CD4-positive, alpha-beta T cell treated with Interleukin-21 for 1 hour (primary cell): ENCODE data around the gene PXT1.
"Not testable (repeated sequence)": the region's sequence is repeated elsewhere in the genome, so short reads cannot be mapped to it uniquely, and the experiment has no call there.

Experiments
- DNase-seq: peaks from one replicate; pipeline ENCODE4 v3.0.0-alpha.2; 2020

PXT1 gene

DNA sequence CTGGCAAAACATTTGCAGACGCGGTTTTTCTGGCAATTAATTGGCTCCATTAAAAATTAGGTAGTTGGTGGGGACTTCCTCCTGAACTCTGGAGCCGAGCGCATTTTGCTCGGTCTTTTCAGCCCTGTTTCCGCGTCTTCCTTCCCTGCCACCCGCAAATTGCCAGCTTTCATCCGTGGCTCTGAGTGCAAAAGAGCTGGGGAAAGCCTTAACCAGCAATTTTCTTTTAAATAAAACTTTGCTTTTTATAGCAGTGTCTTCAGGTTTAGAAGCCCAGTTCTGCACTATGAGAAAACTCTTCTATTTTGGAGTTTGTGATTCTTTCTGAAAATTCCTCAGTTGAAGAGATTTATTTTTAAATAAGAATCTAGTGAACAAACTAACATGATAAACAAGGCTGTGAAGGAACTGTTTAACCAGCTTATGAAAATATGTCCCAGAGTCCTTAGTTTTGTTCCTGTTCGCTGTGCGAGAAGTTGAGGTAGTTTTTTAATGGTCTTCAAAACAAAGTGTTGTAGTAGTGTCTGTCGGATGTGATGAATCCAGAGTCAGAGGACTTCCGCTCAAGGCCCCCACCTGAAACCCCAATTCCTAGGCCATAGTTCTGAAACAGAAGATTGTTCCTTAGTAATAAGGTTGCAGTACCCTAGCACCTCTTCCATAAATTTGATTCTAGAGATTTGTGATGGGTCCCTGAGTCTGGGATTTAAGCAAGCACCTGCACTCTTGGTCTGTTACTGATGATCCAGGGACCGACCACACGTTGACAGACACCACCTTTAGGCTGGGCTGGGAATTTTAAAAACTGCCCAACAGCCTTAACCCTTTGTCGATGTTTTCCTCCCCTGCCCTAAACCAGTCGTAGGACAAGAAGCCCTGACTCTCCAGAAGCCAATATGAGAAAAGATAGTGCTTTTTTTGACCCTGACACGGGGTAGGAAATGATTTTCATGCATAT, 1.1 kb upstream of the PXT1 start:
- DNase-seq, result peak; percentile 33

DNA sequence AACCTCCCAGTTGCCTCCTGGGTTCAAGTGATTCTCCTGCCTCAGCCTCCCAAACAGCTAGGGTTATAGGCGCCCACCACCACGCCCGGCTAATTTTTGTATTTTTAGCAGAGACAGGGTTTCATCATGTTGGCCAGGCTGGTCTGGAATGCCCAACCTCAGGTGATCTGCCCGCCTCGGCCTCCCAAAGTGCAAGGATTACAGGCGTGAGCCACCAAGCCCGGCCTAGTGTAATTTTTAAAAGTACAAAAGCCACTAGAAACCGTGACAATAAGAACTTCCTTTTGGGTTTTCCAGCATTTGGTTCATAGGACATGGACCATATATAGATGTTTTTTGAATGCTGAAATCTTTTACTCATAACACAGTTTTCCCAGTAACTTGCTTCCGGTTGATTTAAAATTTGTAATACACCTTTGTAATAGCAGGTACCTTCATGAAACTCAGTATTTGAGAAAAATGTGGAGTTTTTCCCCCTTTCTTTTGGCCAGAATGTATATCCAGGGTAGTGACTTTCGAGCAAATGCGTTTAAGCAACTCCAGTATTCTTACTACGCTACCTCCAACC, 467 bp downstream of the PXT1 start:
- DNase-seq, result no peak

DNA sequence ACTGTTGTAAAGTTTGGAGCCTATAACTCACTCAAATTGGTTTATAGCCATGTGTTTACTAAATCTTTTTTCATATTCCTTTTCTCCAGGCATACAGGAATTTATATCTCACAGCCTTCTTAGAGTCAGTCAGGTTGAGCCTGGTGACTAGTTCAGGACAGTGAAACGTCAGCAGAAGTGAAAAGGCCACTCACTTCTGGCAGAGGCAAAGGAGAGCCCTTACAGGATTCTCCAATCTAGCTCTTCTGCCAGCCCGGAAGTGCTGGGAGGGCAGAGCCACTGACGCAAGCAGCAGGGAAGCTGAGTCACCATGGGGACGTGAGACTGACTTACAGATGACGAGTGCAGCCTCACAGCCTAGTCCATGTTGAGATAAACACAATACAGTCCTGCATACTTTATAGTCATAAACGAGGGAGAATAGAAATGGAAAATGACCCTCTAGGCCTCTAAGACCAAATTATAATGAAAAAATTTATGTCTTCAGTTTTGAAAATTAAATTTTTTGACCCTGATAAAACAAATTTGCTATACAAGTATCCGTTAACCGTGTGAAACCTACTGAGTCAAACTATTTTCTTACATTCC, 1.3 kb downstream of the PXT1 start:
- peak; percentile 85 for DNase-seq

DNA sequence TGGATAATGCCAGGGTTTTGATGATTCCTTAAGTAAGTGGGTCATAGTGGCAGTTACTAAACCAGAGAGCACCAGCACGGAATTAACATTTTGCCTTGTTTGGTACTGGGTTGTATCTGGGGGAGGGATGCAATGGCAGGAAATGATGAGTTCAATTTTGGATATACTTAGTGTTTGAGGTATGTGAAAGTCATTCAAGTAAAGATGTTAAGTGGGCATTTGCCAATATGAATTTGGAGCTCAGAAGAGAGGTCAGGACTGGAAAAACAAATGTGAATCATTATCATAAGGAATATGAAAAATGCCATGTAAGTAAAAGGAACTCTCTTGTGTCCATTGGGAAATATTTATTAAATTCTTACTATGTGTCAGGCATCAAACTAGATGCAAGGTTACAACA, 6.2 kb downstream of the PXT1 start:
- DNase-seq, result no peak

DNA sequence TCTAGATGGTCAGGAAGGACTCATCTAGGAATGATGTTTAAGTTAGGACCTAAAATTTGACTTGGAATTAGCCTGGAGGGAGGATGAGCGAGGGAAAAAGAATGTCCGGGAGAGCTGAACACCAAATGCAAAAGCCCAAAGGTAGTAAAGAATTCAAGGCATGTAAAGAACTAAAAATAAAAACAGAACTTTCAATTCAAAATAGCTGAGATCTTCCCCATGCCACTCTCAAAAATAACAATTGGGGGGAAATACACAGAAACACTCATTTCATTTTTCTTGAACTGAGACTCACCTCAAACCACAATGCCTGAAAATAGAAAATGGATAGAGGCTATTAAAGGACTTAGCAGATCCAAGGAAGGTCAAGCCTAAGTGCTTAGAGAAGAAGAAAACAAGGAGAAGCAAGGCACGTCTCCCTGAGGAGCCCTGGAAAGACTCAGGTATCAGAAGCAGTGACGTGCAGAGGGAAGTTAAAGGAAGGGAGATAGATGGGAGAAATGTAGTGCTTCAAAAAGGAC, 10.4 kb downstream of the PXT1 start:
- no peak for DNase-seq

DNA sequence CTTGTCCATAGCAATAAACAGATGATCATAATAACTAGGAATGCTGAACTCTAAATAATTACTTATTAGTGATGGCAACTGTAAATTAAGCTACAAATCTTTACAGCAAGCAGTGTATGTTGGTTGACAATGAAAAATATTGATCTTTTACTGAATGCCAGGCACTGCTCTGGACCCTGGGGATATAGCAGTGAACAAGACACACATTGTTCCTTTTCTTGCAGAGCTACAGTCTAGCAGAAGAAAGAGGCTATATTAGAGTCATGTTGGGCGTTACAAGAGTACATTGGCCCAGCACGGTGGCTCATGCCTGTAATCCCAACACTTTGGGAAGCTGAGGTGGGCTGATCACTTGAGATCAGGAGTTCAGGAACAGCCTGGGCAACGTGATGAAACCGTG, 11.5 kb downstream of the PXT1 start:
- DNase-seq, result no peak

DNA sequence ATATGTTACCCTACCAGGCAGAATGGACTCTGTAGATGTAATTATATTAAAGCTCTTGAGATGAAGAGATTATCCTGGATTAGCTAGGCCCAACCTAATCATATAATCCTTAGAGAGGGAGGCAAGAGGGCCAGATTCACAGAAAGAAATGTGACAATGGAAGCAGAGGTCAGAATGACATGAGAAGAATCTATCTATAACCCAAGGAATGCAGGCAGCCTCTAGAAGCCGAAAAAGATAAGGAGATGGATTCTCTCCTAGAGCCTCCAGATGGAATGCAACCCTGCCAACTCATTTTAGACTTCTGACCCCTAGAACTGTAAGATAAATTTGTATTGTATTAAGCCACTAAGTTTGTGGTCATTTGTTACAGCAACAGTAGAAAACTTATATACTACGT, 12.3 kb downstream of the PXT1 start:
- DNase-seq, result no peak

DNA sequence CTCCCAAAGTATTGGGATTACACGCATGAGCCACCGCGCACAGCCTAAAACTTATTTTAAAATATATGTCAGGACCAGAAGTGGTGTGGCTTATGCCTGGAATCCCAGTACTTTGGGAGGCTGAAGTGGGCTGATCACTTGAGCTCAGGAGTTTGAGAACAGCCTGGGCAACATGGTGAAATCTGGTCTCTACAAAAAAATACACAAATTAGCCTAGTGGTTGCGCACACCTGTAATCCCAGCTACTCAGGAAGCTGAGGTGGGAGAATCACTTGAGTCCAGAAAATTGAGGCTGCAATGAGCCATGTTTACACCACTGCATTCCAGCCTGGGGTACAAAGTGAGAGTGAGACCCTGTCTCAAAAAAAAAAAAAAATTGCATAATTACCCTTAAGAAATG, 13.7 kb downstream of the PXT1 start:
- DNase-seq, result no peak

DNA sequence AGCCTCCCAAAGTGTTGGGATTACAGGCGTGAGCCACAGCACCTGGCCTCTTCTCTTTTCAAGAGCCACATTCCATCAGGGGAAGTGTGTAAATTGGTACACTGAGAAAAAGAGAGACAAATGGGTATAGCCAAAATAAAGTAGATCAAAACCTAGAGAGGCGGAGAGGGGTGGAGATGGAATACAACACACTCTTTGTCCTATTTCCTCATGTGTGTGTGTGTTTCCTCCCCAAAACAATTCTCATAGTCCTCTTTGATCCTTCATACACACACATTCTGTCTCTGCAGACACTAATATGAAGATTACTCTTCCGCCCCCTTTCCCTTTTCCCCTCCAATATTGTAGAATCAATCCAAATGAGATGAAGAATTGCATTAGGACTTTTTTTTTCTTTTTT, 16.0 kb downstream of the PXT1 start:
- DNase-seq, result no peak

DNA sequence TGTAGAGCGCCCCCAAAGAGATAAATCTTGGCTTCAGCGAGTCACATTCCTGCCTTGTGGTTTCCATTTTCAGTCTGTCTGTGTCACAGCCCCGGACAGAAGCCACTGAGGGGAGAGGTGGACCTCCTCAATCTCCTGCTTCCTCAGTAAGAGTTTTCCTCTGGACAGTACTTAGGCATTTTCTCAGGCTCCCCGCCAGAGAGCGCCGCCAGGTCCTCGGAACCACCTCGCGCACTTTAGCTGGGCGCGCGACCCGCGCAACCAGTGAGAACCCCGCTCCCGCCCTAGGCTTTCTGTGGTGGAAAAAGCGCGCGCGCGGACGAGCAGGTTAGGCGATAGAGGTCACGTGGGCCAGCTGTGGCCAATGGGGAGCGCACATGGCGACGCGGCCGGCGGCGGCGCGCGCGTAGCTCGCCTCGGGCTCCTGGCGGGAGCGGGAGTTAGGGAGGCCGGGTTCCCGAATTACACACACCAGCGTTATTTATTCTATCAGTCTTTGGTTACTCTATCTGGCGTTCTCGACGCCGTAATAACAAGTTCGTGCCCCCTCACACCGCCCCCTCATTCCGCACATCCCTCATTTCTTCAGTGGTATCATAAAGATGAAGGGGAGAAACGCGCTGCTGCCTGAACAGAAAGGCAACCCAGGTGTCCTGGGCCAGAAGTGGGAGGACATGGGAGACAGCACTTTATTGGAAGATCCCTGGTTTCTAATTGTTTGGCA, 19.4 kb downstream of the PXT1 start:
- peak; percentile 98 for DNase-seq

DNA sequence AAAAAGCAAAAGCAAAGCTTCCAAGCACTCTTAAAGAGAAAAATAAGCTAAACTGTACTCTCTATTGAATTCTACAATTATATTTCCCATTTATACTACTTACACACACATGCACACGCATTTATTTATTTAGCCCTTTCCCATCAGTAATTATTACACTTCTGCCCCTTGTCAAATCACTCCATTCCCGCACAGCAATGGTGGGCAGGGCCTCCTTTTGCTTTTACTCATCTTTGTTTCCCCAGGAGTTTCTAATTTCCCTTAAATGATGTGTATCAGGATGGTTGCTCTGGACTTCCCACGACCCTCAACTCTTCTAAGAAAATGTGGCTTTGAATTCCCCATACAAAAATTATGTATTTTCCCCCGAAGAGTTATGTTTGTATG, 19.9 kb downstream of the PXT1 start:
- DNase-seq, result no peak

DNA sequence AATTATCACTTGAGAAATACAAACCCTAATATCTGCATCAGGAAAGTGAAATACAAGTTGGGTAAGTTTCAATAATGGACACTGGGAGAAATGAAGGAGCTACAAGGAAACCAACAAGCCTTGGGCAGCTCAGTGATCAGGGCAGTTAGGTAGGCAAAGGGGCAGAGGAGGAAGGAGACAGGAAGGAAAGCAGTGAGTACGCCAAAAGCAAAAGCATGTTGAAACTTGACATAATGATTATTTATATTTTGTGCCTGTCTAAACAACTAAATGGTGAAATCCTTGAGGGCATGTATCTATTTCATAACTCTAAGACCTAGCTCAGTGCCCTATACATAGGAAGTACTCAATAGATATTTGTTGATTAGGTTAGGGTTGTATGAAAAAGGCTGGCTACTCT, 23.3 kb downstream of the PXT1 start:
- no peak for DNase-seq

DNA sequence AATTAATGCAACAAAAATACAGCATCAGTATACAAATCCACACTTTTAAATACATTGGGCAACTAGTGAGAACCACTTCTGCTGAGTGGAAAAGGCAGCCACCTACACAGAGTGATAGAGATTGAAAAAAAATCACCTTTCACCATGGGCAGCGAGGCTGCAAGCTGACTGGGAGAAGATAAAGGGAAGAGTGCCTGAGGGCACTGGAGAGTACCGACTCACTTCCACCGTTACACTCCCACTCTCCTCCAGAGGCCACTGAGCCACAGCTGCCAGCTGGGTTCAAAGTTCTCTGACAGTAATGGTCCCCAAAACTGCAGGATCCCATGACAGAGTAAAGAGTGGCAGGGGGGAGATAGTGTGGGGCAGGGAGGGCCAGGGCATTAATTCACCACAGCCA, 24.1 kb downstream of the PXT1 start:
- DNase-seq, result no peak

DNA sequence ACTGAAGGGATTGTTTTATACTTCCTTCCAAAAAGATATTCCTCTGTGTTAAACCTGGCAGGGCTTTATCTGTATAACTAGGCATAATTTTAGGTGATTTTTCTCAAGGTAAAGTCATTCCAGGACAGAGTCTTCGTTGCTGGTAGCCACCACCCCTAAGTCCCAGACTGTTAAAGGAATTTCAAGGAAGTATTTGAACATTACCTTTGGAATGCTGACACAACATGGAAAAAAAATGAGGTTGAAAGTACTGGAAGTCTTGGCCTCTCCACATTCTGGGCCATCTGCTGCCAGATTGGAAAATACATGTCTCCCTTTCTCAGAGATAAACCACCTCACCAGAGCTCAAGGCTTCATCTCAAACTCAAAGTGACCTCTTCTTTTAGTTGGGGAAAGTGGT, 28.2 kb downstream of the PXT1 start:
- DNase-seq, result no peak

DNA sequence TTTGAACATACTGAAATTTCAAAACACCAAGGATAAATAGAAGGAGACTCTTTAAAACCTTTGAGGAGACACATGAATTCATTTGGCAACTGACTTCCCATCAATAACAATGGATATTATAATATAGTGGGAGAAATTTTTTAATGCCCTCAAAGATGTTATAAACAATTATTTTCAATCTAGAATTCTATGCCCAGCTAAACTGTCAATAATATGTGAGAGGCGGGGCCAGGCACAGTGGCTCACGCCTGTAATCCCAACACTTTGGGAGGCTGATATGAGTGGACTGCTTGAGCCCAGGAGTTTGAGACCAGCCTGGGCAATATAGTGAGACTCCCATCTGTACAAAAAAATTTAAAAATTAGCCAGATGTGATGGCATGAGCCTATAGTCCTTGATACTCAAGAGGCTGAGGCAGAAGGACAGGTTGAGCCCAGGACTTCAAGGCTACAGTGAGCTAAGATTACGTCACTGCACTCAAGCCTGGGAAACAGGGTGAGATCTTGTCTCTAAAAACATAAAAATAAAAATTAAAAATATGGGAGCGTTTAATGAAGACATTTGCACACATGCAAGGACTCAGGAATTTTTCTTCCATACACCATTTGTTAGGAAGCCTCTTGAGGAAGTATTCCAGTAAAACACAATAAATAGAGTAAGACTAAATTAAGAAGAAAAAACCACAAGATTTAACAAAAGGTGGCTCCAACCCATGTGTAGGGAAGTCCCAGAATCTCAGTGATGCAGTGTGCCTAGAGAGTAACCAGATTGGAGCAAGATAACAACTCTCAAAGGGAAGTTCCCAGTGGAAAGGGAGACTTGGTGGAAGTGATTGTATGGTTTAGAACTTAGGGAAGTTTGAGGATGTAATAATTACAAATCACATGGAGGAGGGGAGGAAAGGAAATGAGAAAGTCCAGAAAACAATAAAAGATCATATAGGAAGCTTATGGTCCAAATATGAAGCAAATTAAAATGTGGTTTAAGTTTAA, 28.9 kb downstream of the PXT1 start:
- DNase-seq, result no peak

DNA sequence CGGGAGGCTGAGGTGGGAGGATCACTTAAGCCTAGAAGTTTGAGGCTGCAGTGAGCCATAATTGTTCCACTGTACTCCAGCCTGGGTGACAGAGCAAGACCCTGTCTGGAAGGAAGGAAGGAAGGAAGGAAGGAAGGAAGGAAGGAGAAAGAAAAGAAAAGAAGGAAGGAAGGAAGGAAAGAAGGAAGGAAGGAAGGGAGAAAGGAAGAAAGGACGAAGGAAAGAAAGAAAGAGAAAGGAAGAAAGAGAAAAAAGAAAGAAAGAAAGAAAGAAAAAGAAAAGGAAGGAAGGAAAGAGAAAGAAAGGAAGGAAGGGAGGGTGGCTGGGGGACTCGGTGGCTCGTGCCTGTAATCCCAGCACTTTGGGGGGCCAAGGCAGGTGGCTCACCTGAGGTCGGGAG, 32.9 kb downstream of the PXT1 start:
- not testable (repeated sequence) for DNase-seq

DNA sequence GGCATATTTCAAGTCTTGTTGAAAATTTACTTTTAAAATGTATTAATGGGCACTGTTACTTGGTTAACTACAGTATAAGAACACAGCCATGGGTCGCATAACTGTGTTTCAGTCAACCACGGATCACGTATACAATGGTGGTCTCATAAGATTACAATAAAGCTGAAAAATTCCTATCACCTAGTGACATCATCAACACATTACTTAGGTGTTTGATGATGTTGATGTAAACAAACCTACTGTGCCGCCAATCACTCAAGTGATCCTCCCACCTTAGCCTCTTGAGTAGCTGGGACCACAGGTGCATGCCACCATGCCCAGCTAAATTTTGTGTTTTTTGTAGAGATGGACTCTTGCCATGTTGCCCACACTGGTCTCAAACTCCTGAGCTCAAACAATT, 38.5 kb downstream of the PXT1 start:
- DNase-seq, result no peak

DNA sequence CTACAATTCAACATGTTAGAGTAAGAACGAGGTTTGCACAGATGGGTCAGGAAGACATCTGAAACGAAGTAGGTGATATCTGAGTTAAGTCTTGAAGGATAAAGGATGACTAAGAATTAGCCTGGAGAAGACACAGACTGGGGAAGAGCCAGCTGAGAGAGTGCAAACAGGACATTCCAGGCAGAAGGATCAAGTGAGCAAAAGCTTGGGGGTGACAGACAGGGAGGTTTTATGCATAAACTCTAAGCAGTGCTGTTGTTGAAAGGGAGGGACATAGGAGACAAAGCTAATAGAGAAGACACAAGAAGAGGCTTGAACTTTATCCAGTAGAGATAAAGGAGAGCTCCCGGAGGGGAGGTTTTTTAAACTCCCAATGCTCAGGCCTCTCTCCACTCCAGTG, 40.2 kb downstream of the PXT1 start:
- no peak for DNase-seq

DNA sequence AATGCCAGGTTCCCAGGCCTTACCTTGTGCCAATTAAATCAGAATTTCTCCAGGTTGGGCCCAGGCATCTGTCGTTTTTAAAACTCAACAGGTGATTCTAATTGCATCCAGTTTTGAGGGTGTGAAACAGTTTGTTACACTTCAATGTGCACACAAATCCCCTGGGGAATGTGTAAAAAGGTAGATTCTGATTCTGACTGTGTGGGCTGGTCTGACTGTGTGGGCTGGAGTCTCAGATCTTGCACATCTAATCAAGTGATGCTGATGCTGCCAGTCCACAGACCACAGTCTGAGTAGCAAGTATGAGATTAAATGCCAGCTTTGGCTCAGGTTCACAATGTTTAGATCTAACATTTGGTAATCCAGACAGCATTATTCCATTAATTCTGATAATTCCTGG, 42.7 kb downstream of the PXT1 start:
- DNase-seq, result no peak

DNA sequence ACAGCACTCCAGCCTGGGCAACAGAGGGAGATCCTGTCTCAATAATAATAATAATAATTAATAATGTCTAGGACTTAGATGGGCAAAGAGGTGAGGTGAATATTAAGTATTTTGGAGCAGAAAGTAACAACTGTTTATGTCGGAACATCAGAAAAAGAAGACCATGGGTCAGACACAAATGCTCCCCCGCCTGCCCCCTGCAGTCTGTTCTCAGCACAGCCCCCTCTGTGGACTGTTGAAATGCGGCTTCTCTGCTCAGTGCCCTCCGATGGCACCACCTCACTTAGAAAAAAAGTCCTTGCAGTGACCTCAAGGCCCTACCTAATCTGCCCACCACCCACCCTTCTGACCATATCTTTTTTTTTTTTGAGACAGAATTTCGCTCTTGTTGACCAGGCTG, 50.0 kb downstream of the PXT1 start:
- no peak for DNase-seq

DNA sequence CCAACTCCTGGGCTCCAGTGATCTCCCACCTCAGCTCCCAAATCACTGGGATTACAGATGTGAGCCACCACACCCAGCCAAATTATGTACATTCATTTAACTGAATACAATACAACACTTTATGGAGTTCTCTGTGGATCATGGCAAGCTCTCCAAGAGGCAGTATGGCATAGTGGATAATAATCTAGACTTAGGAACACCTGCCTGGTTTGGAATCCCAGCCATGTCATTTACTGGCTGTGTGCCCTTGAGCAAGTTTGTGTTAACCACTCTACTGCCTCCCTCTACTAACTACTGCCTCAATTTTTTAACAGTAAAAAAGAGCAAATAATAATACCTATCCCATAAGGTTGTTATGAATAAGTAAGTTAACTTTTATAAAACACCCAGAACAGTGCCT, 53.3 kb downstream of the PXT1 start:
- DNase-seq, result no peak
